Endodermal cell (in vitro differentiated cells): Measurements from ENCODE around the gene SCTR. TPM values are rescaled to one million over a fixed set of nuclear protein-coding genes. Genes with fewer than 3 reads are reported as not detected.

Experiments
- DNase-seq: peaks from one replicate; pipeline ENCODE4 v3.0.0-alpha.2; 2017
- H3K27ac ChIP-seq: 2 replicates; pipeline ENCODE4 v1.5.1; 2013; ENCODE audit warnings: mild to moderate bottlenecking, low read depth, low read length, moderate library complexity
- H3K27me3 ChIP-seq: 2 replicates; pipeline ENCODE4 v1.6.1; 2013; ENCODE audit warnings: mild to moderate bottlenecking, low read length, moderate library complexity; ENCODE audit not compliant: insufficient read depth, control insufficient read depth, poor library complexity, severe bottlenecking
- H3K36me3 ChIP-seq: 2 replicates; pipeline ENCODE4 v1.7.0; 2013; ENCODE audit warnings: mild to moderate bottlenecking, low read length, moderate library complexity; ENCODE audit not compliant: control insufficient read depth, insufficient read depth
- H3K4me1 ChIP-seq: one replicate; pipeline ENCODE4 v1.7.0; 2013; ENCODE audit warnings: low read length; ENCODE audit not compliant: control insufficient read depth, insufficient read depth
- H3K4me3 ChIP-seq: 2 replicates; pipeline ENCODE4 v1.5.1; 2013; ENCODE audit warnings: mild to moderate bottlenecking, low read length, moderate library complexity
- H3K9ac ChIP-seq: 2 replicates; pipeline ENCODE4 v1.6.1; 2013; ENCODE audit warnings: mild to moderate bottlenecking, low read length, moderate library complexity; ENCODE audit not compliant: poor library complexity, severe bottlenecking; ENCODE audit errors: extremely low read depth
- H3K9me3 ChIP-seq: 2 replicates; pipeline ENCODE4 v1.6.1; 2013; ENCODE audit warnings: mild to moderate bottlenecking, low read length, moderate library complexity; ENCODE audit not compliant: control insufficient read depth
- H3K27ac Mint-ChIP-seq: 2 replicates; pipeline ENCODE4 v1.8.0; 2020; ENCODE audit warnings: mixed read lengths
- H3K27me3 Mint-ChIP-seq: 2 replicates; pipeline ENCODE4 v1.8.0; 2021; ENCODE audit warnings: mild to moderate bottlenecking, mixed read lengths; ENCODE audit not compliant: insufficient read depth
- H3K36me3 Mint-ChIP-seq: 2 replicates; pipeline ENCODE4 v1.8.0; 2020; ENCODE audit warnings: low read depth, mixed read lengths
- H3K4me1 Mint-ChIP-seq: 2 replicates; pipeline ENCODE4 v1.8.0; 2020; ENCODE audit warnings: mixed read lengths
- H3K4me3 Mint-ChIP-seq: 2 replicates; pipeline ENCODE4 v1.8.0; 2020; ENCODE audit warnings: mild to moderate bottlenecking, moderate library complexity, mixed read lengths
- H3K9me3 Mint-ChIP-seq: 2 replicates; pipeline ENCODE4 v1.8.0; 2020; ENCODE audit warnings: mild to moderate bottlenecking, mixed read lengths
- CTCF ChIP-seq: fragments of 200-600 bp; sonication (generic); conservative IDR thresholded peaks from 2 replicates; pipeline ENCODE4 v1.5.0; 2021; ENCODE audit warnings: antibody characterized with exemption, mild to moderate bottlenecking
- WGBS, 2 experiments: methylation state at CpG; one replicate each; pipeline versions ENCODE4 v1.1.5 to v1.1.7; 2013; ENCODE audit warnings: missing lambda C conversion rate in 2 of 2, mixed read lengths in 1 of 2; ENCODE audit not compliant: insufficient coverage in 1 of 2, insufficient read length in 1 of 2; 5-methylcytosine and 5-hydroxymethylcytosine counted together
- total RNA-seq, 2 donors: library from RNA; stranded (reverse); fragmentation: NEBNext Ultra II Directional in 1 of 2; extraction: Animal tissue kit (Norgen Biotek cat#: 25700) in 1 of 2; gene quantifications; 2 replicates in 1 of 2; 3 replicates in 1 of 2; pipeline ENCODE4 v1.2.1, GENCODE V29; 2021

SCTR gene
- total RNA-seq, 2 donors from 2014 or later = 0.20 to 0.49 TPM

DNA sequence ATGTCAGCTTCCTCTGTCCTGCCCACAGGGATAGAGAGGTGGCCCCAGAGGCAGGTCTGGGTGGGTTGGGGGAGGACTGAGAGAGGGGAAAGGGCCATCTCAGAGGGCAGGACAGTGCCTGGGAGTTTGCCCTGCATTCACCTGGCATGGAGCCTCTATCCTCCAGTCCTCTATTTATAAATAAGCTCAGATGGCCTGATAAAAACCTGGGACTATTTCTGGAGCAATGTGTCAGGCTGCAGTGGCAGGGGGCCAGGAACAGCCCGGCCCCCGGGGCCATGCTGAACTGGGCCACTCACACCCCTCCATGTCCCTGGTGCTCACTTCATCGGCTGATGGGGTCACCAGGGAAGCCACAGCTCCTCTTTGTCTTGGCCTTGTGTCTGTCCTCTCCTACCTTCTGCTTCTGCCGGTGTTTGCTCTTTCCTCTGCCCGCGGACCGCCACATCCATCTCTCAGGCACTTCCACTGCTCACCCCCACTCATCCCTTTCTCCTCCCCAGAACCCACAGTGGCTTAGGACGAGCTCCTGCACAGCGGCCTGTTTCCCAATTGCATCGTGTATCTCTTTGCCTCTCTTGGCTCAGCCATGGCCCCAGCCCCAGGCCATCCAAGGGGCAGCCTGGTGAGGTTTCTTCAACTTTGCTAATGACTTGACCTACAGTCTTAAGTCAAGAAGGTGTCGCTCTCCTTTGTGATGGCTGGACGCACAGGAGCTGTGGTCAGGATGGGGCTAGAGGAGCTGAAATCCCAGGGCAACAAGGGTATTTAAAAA is 38.8 kb downstream of the SCTR start:
- no peaks in the 10 kb centered on the region for H3K9me3 ChIP-seq
- Mint-ChIP-seq H3K27me3 (peaks cover 12% of the 10 kb centered on the region), H3K27ac (no peak overlapping the region), H3K9me3 (no peaks in the 10 kb centered on the region), H3K4me3 (no peak overlapping the region), H3K4me1 (peaks cover 53% of the 10 kb centered on the region), H3K36me3 (no peaks in the 10 kb centered on the region)
- H3K4me1 ChIP-seq = peaks cover 24% of the 10 kb centered on the region
- no peak for TF ChIP-seq CTCF
- 94 to 97% methylated on average over 11 to 12 of the region's 12 CpGs for WGBS, 2 experiments
- H3K36me3 ChIP-seq = no peaks in the 10 kb centered on the region
- H3K27me3 ChIP-seq = no peaks in the 10 kb centered on the region
- peak; percentile 39 for DNase-seq
- H3K27ac ChIP-seq = no peak overlapping the region
- no peak overlapping the region for H3K9ac ChIP-seq
- no peak overlapping the region for H3K4me3 ChIP-seq

DNA sequence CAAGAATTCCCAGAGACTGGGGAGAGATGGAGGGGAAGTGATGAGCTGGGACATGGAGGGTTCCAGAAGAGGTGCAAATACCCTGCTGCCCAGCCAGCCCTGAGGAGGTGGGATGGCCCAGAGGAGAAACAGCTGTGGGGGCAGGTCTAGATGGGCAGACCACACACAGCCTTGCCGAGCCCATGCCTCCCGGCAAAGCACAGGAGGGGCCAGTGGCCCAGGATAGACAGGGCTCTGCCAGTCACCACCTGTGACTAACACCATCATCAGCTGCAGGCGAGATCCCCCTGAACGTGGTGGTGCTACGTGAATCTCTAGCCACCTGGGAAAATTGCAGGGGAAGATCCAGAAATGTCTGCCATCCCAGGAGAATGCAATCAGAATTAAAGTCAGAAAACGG is 39.4 kb downstream of the SCTR start:
- no peaks in the 10 kb centered on the region for H3K27me3 ChIP-seq
- H3K4me1 Mint-ChIP-seq = peaks cover 53% of the 10 kb centered on the region
- H3K4me1 ChIP-seq = peaks cover 22% of the 10 kb centered on the region
- no peaks in the 10 kb centered on the region for H3K9me3 Mint-ChIP-seq
- no peak overlapping the region for H3K27ac ChIP-seq
- TF ChIP-seq CTCF = no peak
- H3K4me3 Mint-ChIP-seq = no peak overlapping the region
- peak; percentile 32 for DNase-seq
- H3K27me3 Mint-ChIP-seq = peaks cover 12% of the 10 kb centered on the region
- H3K36me3 ChIP-seq = no peaks in the 10 kb centered on the region
- H3K36me3 Mint-ChIP-seq = no peaks in the 10 kb centered on the region
- no peak overlapping the region for H3K4me3 ChIP-seq
- WGBS, 2 experiments = 89 to 90% methylated on average over 6 of the region's 6 CpGs
- H3K9me3 ChIP-seq = no peaks in the 10 kb centered on the region
- H3K27ac Mint-ChIP-seq = peak overlapping the region; percentile 23
- no peak overlapping the region for H3K9ac ChIP-seq

GRCh38 chr2:119483896-119484718 is 40.2 kb downstream of the SCTR start:
- no peak overlapping the region for H3K9ac ChIP-seq
- no peak overlapping the region for H3K4me3 ChIP-seq
- Mint-ChIP-seq H3K4me1 (peaks cover 47% of the 10 kb centered on the region), H3K27me3 (peaks cover 12% of the 10 kb centered on the region), H3K9me3 (no peaks in the 10 kb centered on the region), H3K4me3 (no peak overlapping the region), H3K27ac (peak overlapping the region; percentile 23), H3K36me3 (no peaks in the 10 kb centered on the region)
- DNase-seq = peak; percentile 42
- no peaks in the 10 kb centered on the region for H3K9me3 ChIP-seq
- H3K36me3 ChIP-seq = no peaks in the 10 kb centered on the region
- H3K27ac ChIP-seq = no peak overlapping the region
- peaks cover 22% of the 10 kb centered on the region for H3K4me1 ChIP-seq
- H3K27me3 ChIP-seq = no peaks in the 10 kb centered on the region
- no peak for TF ChIP-seq CTCF
- WGBS, 2 experiments = 80 to 89% methylated on average over 4 to 10 of the region's 11 CpGs
